Forelimb muscle (tissue), 1 donor: ENCODE measurements around the gene SREBF2. TPM values are rescaled to one million over a fixed set of nuclear protein-coding genes. Genes with fewer than 3 reads are reported as not detected.
"Not testable (repeated sequence)": the region's sequence is repeated elsewhere in the genome, so short reads cannot be mapped to it uniquely, and the experiment has no call there.

Experiments used
- DNase-seq: peaks from one replicate; pipeline ENCODE4 v3.0.0-alpha.2; 2013; ENCODE audit warnings: low read depth
- polyA plus RNA-seq: library from polyadenylated mRNA; unstranded; fragments of 120-200 nt; gene quantifications from one replicate; pipeline ENCODE4 v1.2.1, GENCODE V29; 2013; ENCODE audit not compliant: insufficient read length

Gene SREBF2
- polyA plus RNA-seq, 1 donor = 84.4 TPM

DNA sequence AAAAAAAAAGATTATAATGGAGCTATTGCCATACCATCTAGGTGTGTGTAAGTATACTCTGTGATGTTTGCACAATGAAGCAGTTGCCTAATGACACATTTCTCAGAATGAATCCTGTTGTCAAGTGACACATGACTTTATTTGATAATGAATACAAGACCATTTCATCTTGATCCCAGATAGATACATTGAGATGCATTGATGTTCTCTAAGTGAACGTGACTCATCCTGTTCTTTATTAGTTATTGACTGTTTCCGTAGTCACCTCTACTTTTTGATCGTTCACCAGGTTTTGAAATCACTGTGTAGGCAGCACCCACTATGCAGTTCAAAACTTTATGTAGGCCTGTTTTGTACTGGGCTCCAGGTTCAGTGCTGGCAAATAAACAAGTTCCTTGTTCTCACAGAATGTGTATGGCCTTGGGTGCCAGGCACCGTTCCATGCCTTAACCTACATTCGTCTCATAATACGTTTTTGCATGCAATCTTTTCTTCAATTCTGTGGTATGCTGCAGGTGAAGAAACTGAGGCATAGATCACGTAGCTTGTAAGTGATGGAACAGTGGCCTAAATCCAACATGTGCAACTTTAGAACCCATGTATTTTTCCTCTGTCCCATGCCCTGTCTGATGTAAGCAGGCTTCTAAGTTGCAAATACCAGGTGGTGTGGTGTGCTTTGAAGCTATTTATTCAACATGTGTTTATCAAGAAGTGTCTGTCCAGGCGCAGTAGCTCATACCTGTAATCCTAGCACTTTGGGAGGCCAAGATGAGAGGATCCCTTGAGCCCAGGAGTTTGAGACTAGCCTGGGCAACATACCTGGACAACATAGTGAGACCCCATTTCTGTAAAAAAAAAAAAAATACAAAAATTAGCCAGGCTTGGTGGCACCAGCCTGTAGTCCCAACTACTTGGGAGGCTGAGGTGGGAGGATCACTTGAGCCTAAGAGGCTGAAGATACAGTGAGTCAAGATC lies 10.4 kb downstream of the SREBF2 start:
- no peak for DNase-seq

DNA sequence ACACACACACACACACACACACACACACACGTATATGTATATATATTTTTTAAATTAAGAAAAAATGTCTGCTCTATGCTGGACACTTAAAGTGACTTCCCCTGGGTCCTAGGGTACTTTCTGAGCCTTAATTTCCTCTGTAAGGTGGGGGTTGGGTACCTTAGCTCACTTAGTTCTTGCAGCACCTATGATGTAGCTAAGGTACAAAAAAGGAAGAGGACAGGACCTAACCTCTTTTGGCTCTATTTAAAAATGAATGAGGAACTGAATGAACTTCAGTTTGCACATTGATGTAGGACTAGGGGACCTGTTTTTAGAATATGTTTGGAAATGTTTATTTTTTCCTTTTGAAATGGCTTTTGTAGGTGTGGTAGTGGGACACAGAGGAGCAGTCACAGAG lies 11.1 kb downstream of the SREBF2 start:
- no peak for DNase-seq

DNA sequence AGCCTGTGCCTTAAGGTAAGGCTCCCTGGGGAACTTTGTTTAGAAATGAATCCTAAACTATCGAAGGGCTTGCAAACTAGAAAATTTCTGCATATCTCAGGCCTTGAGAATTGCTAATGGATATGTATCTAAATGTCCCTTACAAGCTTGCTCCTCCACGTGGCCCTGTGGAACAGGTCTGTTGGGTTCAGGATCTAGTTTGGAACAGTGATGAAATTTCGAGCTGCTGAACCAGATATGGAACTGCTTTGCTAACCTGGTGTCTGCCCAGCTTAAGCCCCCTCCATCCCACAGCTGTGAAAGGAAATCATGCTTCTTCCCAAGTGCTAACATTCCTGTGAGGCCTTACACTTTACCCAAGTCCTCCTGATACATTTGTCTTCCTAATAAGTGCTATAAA lies 11.6 kb downstream of the SREBF2 start:
- no peak for DNase-seq

DNA sequence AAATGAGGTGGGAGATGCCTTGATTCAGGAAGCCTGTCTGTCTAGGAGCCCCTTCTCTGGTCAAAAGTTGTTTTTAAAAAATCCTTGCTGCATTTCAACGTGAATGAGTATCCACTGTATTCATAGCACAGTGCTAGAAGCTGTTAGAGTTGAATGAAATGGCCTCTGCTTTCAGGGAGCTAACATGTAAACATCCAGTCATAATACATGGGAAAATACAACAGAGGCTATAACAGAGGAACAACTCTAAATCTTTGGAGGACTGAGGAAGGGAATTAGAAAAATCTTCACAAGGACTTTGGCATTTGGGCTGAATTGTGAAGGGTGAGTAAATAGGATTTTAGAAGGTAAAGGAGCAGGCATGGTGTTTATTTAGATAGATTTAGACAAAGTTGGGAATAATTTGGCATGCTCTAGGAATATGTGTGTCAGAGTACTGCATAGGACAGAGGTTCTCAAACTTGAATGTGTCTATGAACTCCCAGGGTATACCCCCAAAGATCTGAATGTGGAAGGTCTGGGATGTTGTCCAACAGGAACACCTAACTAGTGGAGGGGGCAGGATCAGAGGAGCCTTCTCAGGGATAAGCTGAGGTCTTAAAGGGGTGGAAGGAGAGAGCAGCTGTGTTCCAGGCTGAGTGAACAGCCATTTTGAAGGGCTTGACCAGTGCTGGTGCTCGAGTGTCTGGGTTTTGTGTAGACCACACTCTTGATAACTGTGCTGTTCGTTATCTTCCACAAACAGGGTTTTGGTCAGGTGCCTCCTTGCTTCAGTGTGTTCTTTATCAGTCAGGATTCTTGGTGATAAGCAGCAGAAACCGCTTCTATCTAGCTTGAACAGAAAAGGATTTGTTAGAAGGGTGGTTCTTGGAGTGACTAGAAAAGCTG lies 12.7 kb downstream of the SREBF2 start:
- DNase-seq = no peak

DNA sequence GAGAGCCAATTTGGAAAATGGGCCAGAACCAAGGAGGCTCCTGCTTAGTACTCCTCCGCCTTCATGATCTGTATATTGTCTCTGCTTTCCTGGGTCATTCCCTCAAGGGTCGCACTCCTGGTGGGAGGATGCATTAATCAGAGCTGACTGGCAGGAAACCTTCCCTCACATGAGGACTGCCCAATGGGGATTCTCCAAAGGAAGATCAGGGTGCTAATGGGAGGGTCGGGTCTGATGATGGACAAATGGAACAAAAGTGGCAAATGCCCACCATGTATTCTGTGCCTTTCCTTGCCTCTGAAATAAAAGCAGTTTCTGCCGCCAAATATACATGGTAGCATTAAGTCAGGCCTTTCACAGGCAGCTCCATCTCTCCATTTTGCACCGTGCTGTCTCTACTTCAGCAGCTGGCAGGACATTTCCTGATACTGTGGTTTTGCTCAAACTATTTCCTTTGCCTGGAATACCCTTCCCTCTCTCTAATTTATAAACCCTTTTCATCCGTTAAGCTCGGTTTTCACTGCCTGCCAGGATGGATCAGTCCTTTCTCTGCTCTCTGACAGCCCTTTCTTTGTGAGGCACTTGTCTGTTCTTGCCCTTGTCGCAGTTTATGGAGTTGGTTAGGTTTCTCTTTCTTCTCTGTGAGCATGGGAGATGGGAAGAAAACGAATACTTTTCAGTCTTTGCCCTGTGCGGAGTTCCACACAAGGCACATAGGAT lies 13.5 kb downstream of the SREBF2 start:
- no peak for DNase-seq

DNA sequence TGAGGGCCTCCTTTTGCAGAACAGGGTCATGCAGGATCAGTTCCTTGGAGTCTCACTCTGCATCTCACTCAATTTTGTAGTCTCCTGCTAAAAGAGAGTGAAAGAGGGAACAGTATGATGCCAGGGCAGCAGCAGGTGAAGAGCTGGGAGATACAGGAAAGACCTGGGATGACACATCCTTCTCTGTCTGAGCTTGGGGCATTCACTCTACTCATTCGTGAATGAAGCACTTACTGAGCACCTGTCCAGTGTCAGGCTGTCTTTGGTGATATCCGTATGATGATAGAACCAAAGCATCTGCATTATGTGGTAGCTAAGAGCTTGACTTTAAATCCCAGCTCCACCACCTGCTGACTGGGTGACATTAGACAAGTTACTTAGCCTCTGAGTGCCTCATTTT lies 14.4 kb downstream of the SREBF2 start:
- DNase-seq = no peak

DNA sequence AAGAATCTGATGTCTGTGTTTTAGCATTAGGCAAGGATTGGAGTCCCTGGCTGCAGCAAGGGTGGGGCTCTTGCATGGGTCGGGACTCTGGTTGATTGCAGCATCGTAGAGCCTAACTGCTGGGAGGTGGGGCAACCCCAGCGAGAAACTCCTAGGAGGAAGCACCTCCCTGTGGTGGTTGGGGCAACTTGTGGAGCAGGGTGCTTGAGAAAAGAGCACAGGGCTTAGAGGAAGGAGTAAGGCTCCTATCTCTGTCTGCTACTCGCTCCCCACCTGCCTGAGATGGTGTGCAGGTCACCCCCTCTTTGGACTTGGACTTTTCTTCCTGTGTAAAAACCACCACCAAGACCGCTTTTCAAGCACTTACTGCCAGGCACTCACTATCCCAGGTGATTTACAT lies 15.6 kb downstream of the SREBF2 start:
- DNase-seq = no peak

DNA sequence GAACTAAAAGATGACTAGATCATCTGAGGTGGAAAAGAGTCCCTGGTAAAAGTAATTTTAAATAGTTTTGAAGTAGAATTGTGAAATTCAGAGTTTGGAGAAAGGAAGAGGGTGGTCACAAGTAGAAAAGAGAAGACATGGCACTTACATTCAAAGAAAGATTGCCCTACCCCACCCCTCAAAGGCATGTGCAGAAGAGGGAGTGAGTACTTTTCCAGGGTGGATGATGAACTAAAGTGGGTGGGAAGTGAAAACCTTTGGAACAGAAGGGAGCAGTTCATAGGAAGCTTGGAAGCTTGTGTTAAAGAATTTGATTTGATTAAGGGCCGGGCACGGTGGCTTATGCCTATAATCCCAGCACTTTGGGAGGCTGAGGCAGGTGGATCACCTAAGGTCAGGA lies 23.6 kb downstream of the SREBF2 start:
- DNase-seq = no peak

DNA sequence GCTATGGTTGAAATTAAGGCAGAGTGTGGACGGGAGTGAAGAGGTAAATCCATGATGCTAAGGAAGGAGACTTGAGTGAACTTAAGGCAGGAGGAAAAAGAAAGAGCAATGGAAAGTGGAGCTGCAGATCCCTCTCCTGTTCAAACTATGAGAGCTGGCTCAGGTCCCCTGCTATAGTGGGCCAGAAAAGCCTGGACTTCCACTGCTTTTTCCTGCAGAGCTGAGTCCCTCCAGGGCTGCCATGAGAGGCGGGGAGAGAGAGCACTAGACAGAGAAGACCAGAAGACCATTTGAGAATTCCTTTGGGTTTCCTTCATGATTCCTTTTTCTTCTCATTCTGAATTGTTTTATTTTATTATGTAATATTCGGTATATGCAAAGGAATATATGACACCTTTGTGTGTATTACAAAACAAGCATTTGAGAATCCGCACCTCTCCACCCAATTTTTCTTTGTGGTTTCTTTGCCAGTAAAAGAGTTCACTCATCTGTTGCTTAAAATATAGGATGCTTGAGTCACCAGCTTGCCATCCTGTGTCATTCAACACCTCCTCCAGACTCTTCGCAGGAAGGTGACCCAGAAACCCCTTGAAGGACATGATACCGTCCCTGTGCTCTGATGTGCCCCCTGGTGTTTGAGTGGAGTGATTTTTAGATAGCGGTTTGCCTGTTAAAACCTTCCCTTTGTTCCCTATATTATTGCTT lies 24.4 kb downstream of the SREBF2 start:
- peak; percentile 34 for DNase-seq

DNA sequence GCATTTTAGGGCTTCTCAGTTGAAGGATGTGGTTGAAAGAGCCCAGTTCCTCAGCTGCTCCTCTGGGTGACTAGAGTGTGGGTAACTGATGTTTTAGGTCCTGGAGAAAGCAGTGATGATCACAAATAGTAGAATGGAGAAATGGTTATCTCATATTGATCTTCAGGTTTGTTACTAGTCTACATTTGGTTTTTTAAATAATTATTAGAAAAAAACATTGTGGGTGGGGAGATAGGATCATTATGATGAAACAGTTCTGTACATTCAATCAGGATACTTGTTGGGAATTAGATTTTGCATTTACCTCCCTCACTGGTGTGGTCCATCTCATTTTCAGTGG lies 24.9 kb downstream of the SREBF2 start:
- DNase-seq = no peak

DNA sequence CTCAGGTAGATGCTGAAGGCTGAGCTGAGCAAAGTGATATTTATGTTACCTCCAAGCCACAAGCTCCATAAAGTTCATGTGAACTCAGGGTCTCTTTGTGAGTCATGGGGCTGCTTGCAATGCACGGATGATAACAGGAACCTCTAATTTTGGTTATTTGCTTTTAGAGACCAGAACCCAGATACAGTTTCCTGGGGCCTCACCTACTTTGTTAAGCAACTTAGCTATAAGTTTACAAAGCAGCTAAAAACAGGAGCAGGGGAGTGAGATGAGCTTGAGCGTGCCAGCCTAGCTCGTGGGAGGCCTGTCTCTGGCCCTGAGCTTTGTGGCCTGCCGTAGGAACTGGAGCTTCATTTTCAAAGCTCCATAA lies 29.2 kb downstream of the SREBF2 start:
- no peak for DNase-seq

DNA sequence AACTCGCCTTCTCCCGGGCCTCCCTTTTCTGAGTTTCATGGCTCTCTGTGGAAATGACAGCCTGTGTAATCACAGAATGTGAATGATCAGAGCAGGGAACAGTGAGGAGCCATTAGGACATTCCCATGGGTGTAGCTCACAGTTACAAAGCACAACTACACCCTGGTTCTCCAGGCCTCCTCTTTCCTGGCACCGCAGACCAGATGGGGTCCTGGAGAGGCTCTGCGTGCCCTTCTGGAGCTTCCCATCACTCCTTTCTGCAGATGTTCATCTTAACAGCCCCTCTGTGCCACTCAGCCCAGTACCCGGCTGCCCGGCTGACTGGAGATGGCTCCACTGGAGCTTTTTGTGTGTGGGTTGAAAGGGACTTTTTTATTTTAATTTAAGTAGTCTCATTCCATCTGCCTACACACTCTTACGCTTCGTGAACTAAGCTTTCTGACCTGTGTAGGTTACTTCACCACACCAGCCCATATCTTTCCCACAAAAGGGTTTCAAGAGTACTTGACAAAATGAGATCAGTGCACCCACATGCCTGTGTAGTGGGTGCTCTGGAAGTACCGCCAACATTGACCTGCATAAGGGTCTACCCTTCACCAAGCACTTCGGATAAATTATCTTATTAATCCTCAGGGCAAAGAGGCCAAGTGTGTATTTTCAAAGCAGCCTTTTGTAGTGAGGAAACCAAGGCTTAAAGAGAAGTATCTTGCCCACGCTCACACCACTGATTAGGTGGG lies 29.8 kb downstream of the SREBF2 start:
- no peak for DNase-seq

DNA sequence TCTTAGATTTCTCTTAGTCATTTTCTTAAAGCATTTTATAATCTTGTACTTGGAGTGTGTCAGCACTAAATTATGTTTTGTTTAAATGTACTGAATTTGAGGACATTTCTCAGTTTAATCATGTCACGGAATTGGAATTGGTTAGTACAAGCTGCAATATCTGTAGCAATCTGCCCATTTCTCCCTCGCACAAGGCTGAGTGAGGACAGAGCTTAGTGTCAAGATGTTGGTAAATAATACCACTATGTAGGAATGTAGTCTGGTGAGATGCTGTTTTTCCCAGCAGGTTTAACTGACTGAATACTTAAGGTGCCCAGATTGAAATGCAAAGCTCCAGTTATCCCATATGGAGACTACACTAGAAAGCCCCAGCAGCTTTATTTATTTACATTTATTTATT lies 30.6 kb downstream of the SREBF2 start:
- no peak for DNase-seq

DNA sequence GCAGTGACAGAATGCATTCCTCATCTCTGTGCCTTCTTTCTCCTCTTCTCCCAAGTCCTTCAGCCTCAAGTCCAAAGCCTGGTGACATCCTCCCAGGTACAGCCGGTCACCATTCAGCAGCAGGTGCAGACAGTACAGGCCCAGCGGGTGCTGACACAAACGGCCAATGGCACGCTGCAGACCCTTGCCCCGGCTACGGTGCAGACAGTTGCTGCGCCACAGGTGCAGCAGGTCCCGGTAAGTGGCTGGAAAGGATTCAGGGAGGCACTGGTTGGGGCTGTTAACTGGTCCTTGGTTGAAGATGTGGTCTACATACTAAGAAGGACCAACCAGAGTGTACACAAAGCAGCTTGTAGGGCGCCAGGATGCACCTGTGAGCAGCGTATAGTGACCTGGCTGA lies 35.7 kb downstream of the SREBF2 start:
- DNase-seq = no peak

DNA sequence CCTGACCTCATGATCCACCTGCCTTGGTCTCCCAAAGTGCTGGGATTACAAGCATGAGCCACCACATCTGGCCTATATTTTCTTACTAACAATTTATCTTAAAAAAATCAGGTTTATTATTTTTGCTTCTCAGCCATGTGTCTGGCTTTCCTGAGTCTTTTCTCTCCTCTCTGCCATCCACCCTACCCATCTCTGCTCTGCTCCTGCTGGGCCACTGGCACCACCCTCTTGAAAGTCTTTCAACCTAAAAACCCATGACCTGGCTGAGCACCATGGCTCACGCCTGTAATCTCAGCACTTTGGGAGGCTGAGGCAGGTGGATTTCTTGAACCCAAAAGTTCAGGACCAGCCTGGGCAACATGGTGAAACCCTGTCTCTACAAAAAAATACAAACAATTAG lies 37.2 kb downstream of the SREBF2 start:
- not testable (repeated sequence) for DNase-seq

DNA sequence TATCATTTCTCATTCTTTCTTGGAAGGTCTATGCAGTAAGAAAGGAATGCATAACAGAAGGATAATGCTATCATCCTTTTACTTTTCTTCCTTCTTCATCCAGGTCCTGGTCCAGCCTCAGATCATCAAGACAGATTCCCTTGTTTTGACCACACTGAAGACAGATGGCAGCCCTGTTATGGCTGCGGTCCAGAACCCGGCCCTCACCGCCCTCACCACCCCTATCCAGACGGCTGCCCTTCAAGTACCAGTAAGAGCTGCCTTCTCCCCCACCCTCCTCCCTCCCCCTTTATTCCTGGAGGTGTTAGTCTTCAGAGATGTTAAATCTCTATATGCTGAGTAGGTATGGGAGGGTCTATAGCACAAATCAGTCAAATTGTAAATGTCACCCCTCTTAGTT lies 37.9 kb downstream of the SREBF2 start:
- no peak for DNase-seq

DNA sequence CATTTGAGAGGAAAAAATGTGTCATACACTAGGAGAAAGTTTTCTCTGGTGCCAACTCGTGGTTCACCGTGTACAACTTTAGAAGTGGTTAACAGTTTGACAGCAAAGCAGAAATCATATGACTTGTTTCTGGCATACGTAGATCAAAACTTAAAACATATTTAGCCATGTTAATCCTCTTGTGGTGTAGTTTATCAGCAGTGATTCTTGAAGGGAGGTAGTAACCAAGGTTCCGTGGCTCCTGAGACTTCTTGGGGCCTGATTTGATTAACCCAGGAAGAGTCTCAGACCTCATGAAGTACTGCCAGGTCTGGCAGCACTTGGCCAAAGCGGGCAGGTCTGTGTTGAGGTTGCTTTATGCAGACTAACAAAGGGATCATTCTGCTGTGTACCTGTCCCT lies 40.5 kb downstream of the SREBF2 start:
- DNase-seq = no peak

DNA sequence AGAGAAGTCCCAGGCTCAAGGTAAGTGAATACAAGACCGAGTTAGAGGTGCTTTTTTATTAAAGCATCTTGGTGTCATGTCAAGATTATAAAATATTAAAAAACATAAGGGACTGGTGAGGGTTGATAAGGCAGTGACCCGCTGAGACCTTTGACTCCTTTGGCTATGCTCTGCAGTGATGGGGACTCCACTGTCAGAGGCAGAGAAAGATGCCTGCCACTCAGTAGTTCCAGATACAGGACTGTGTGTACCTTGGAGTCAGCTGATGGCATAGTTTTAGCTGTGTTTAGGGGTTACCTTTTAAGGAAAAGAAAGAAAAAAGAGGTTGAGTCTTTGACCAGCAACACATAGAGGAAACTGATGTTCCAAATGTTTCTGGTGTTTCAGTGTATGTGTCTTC lies 41.2 kb downstream of the SREBF2 start:
- DNase-seq = no peak

DNA sequence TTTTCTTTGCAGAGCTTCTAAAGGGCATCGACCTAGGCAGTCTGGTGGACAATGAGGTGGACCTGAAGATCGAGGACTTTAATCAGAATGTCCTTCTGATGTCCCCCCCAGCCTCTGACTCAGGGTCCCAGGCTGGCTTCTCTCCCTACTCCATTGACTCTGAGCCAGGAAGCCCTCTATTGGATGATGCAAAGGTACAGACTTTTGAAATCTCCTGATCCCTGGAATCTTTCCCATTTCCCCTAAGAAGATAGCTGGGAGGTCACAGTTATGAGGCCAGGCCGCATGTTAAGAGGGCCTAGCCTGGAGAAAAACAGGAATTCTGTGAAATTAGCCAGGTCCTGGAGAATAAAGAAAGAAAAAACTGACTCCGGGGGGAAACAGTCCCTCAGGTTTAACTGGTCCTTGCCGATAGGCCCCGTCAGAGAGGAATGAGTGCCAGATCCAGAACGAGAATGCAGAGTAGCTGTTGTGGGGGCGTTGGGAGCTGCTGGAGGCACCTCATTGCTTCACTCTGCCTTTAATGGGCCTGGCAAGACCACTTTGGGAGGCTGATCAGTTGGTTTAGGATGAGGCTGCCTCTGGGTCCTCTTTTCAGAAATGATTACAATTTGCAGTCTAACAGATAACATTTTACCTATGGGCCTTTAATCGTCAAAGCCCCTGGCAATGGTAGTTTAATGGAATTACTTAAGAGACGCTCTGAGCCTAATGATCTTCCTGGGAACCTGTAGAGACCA lies 42.8 kb downstream of the SREBF2 start:
- no peak for DNase-seq

DNA sequence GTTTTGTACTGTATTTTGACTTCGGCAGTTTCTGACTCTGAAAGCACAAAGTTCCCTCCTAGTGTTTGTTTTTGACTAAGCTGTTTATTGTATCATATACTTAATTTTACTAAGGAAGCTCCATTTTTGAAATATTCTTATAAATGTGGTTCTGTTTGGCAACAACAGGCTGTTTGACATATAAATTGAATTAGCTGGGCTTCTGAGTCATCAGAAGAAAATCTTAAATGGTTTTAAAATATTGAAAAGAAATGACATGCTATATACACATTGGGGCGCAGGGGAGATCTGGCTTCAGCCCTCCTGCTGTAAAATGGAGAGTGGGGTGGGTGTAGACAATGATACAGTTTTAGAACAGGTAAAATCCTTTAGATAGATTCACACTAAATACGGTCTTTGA lies 43.4 kb downstream of the SREBF2 start:
- no peak for DNase-seq
